GM21381 (cell line): ENCODE data around the gene CA11.

ENCODE experiments used
- ATAC-seq: cut with Tn5 transposase; IDR thresholded peaks from one replicate; pipeline ENCODE4 v1.9.1; 2021; ENCODE audit warnings: mild to moderate bottlenecking, moderate library complexity; ENCODE audit not compliant: unreplicated experiment

Gene CA11

DNA sequence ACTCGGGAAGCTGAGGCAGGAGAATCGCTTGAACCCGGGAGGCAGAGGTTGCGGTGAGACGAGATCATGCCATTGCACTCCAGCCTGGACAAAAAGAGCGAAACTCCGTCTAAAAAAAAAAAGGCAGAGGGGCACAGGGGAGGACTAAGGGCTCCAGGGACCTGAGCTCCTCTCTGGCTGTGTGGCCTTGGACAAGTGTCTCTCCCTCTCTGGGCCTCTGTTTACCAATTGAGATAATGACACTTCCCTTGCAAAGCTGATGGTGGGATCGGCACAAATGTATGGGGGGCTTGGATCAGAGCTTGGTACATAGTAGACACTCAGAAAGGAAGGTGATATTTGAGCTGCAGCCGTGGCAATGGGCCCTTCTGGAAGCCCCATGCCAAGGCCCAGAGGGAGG is 50.8 kb downstream of the CA11 start:
- no peak for ATAC-seq

DNA sequence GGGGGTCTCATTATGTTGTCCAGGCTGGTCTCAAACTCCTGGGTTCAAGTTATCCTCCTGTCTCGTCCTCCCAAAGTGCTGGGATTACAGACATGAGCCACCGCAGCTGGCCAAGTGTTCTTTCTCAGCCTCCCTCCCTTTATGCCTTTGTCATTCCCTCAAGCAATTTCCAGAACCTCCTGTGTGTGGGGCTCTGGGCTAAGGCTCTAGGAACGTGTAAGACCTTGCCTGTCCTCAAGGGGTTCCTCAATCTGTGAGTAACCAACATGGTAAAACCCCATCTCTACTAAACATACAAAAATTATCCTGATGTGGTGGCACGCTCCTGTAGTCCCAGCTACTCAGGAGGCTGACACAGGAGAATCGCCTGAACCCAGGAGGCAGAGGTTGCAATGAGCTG is 55.0 kb downstream of the CA11 start:
- no peak for ATAC-seq

DNA sequence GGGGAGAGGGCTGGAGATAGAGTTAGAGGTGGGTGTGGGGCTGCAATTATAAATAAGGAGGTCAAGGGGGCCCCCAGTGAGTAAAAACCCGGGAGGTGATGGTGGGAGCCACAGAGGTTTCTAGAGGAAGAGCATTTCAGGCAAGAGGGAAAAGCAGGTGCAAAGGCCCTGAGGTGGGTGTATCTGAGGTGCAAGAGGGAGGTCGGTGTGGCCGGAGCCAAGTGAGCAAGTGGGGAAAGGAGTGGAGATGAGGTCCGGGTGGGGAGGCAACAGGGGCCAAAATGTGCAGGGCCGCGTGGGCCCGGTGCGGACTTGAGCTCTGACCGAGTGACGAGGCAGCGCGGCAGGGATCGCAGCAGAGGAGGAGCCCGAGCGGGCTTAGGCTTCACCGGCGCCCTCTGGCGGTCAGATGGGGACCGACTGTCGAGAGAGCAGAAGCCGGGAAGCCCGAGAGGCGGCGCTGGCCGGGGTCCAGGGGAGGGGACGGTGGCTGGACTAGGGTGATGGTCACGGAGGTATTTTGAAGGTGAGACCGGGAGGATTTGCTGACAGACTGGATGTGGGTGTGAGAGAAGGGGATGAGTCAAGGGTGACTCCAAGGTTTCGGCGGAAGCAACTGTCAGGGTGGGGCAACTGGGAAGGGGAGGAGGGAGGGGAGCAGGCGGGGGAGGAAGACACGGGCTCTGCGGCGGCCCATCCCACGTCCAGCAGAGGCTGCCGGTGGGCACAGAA is 57.2 kb downstream of the CA11 start:
- no peak for ATAC-seq
